Stimulated activated CD4-positive, alpha-beta T cell treated with anti-CD3 and anti-CD28 coated beads, TNF-alpha, amount 100 ng/mL, for 48 hours (primary cell): Measurements from ENCODE around the gene ZXDC.

Source experiments
- DNase-seq, 3 donors: peaks; one replicate each; pipeline ENCODE4 v3.0.0-alpha.2; 2020; ENCODE audit warnings: low read depth in 3 of 3

Gene ZXDC

DNA sequence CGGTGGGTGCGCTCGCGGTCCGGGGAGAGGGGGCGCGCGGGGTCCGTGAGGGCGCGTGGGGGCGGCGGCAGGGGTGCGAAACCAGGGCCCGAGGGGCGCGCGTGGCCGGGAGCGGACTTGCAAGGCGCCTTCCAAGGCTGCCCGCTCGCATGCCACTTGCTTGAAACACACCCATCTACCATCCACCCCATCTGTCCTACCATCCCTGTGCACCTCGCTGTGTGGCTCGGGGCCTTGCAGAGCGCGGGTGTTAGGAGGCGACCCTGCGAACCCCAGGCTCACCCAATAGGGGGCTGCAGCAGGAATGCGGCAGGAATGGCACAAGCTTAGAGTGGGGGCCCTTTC lies 80.7 kb downstream of the ZXDC start:
- no peak for DNase-seq

- no peak for DNase-seq
These were observed 81.3 kb downstream of the ZXDC start, which contains the start of gene CFAP100 for GRCh38 chr3:126394179-126394976. Gene CFAP100 (plus strand): TSS chr3:126394909. CDS start chr3:126396001, 1,092 bp downstream.

- DNase-seq, result no peak
These were observed 82.1 kb downstream of the ZXDC start for GRCh38 chr3:126393563-126393962.

- no peak for DNase-seq
These were observed 83.4 kb downstream of the ZXDC start for GRCh38 chr3:126392246-126392645.

GRCh38 chr3:126391631-126392030 lies 84.1 kb downstream of the ZXDC start:
- no peak for DNase-seq

DNA sequence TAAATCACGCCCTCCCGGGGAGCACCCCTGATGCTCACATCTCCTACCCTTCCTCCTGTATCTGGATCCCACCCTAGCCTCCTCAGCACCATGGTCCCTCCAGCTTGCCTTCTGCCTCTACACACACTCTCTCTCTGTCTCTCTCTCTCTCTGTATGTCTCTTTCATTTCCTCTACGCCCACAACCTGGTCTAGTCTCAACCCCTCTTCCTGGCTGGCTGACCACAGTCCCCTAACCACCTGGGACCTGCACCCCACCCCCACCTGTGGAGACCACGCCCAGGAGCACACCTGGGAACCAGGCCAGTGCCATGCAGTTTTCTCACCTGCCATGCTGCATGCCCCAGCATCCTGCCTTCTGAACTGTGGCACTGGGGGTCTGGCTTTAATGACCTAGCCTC lies 84.9 kb downstream of the ZXDC start:
- DNase-seq, result no peak

GRCh38 chr3:126390201-126390600 lies 85.5 kb downstream of the ZXDC start:
- DNase-seq, result no peak

DNA sequence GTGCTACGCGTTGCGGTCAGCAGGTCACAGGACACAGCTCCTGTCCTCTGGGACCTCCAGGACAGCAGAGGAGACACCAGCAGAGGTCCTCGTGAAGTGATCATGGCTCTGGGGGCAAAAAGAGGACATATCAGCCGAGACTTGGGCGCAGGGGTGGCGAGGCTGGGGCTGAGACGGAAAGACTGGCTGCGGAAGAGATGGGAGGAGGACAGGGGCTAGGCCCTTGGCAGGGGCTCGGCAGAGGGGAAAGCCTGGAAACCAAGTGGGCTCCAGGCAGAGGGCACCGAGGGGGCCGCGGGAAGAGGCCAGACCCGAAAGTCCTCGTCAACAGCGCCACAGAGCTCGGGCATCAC lies 85.9 kb downstream of the ZXDC start:
- DNase-seq, result no peak

DNA sequence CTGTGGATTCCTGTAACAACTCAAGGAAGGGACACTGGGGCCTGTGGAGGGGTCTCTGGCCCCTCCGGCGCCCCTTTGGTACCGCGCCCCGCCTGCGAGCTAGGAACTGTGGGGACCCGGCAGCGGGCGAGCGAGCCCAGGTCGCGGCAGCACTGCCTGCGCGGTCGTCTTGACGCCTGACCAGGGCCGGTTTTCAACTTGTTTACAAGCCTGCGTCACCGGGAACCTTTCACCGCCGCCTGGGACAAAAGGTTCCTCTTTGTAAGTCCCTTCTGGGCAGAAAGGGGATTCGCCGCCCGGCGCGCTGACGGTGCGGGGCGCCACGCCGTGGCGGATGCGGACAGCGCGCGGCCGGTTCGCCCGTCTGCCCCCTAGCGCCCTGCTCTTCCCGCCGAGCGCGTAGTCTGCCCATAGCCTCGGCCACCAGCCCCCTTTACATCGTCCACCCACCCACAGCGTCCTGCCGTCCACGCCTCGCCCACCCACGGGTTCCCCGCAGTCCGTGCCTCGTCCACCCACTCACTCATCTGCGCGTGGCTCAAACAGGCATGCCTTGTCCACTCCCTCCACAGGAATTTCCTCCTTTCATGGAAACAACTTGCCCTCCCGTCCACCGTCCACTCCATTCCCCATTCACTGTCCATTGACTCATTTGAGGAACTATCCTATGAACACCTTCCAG lies 86.4 kb downstream of the ZXDC start:
- DNase-seq, result peak; percentile 16 to 27 (median 21)
